ENCODE data around the gene ACVR2A. TPM values are rescaled to one million over a fixed set of nuclear protein-coding genes. Genes with fewer than 3 reads are reported as not detected.

ACVR2A gene
- total RNA-seq, 1 donor from 2014 or later: 22.6 TPM

DNA sequence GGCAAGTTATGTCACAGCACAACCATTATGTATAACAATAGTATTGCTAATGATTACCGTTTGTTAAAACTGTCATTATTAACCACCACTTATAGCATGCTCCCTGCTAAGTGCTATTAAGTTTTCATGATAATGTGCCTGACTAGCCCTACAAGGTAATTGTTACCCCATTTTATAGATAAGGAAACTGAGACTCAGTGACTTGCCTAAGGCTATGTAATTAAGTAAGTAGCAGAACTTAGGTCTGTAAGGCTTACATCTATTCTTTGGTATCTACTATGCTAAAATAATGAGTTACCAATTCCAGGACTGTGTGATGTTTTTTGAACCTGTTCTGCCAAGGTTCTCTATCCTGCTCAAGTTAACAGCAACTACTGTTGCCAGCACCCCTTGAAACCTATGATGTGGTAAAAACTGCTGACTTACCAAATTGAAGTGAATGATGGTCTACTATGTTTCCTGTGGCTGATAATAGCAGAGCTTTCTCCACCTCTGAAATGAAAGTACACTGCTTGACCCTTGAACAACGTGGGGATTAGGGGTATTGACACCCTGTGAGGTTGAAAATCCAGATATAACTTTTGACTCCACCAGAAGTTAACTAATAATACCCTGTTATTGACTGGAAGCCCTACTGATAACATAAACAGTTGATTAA, 18.2 kb downstream of the ACVR2A start:
- H3K27ac ChIP-seq (ENCODE audit: low read depth, low read length): no peak overlapping the region
- no peak for FAIRE-seq
- H3K9me3 Mint-ChIP-seq (ENCODE audit: unreplicated experiment): no peaks in the 10 kb centered on the region
- no peaks in the 10 kb centered on the region for H3K36me3 ChIP-seq (ENCODE audit: insufficient read depth, low read length)
- H4K20me1 ChIP-seq (ENCODE audit: insufficient read depth, low read length): peaks cover 77% of the 10 kb centered on the region
- H3K27me3 ChIP-seq (ENCODE audit: insufficient read depth, low read length): no peaks in the 10 kb centered on the region
- no peaks in the 10 kb centered on the region for H3K4me1 ChIP-seq (ENCODE audit: insufficient read depth, low read length)
- no peaks in the 10 kb centered on the region for H3K36me3 Mint-ChIP-seq (ENCODE audit: low read depth, unreplicated experiment)
- no peak overlapping the region for H3K4me3 ChIP-seq (ENCODE audit: insufficient read depth, low read depth, low read length)
- DNase-seq (ENCODE audit: low read depth): peak; percentile 6
- no peaks in the 10 kb centered on the region for H3K27me3 Mint-ChIP-seq (ENCODE audit: low read depth, unreplicated experiment)
- no peak overlapping the region for H3K4me2 ChIP-seq (ENCODE audit: low read length)
- H2AFZ ChIP-seq (ENCODE audit: low read depth, low read length): no peak overlapping the region
- no peak overlapping the region for H3K4me3 Mint-ChIP-seq (ENCODE audit: unreplicated experiment)
- TF ChIP-seq, protein P1, sequence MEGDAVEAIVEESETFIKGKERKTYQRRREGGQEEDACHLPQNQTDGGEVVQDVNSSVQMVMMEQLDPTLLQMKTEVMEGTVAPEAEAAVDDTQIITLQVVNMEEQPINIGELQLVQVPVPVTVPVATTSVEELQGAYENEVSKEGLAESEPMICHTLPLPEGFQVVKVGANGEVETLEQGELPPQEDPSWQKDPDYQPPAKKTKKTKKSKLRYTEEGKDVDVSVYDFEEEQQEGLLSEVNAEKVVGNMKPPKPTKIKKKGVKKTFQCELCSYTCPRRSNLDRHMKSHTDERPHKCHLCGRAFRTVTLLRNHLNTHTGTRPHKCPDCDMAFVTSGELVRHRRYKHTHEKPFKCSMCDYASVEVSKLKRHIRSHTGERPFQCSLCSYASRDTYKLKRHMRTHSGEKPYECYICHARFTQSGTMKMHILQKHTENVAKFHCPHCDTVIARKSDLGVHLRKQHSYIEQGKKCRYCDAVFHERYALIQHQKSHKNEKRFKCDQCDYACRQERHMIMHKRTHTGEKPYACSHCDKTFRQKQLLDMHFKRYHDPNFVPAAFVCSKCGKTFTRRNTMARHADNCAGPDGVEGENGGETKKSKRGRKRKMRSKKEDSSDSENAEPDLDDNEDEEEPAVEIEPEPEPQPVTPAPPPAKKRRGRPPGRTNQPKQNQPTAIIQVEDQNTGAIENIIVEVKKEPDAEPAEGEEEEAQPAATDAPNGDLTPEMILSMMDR (IDR thresholded peaks at IDR 0.05; ENCODE audit: insufficient read depth, low read depth, low read length): no peak
- no peak for TF ChIP-seq EZH2 (IDR thresholded peaks at IDR 0.05; ENCODE audit: insufficient read depth, low read length)
- H3K4me1 Mint-ChIP-seq (ENCODE audit: low read depth, unreplicated experiment): peaks cover 29% of the 10 kb centered on the region
- no peak overlapping the region for H3K9ac ChIP-seq (ENCODE audit: low read length)
- peaks cover 97% of the 10 kb centered on the region for H3K79me2 ChIP-seq (ENCODE audit: insufficient read depth, low read length)
- no peaks in the 10 kb centered on the region for H3K9me3 ChIP-seq (ENCODE audit: insufficient read depth, low read depth, low read length)
- H3K27ac Mint-ChIP-seq (ENCODE audit: unreplicated experiment): no peak overlapping the region

DNA sequence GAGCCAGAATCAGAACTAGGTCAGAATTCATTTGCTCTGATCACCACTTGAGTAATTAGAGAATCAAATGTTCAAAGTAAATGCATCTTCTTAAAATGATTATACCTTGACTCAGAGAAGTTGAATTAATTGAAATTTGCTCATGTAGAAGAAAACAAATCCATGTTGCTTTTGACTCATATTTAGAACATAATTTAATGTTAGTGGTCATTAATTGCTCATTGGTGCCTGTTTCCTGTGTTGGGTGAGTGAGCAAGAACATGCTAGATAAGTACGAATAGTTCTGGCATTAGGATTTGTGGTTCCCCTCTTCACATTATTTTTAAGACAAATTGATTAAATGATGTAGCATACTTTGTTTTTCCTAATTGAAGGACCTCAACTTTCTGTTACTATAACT, 19.0 kb downstream of the ACVR2A start:
- Histone ChIP-seq H3K79me2 (ENCODE audit: insufficient read depth, low read length) (peaks cover 96% of the 10 kb centered on the region), H3K27ac (ENCODE audit: low read depth, low read length) (no peak overlapping the region), H2AFZ (ENCODE audit: low read depth, low read length) (no peak overlapping the region), H3K9ac (ENCODE audit: low read length) (no peak overlapping the region), H3K4me1 (ENCODE audit: insufficient read depth, low read length) (no peaks in the 10 kb centered on the region), H4K20me1 (ENCODE audit: insufficient read depth, low read length) (peaks cover 68% of the 10 kb centered on the region), H3K4me2 (ENCODE audit: low read length) (no peak overlapping the region), H3K36me3 (ENCODE audit: insufficient read depth, low read length) (no peaks in the 10 kb centered on the region), H3K9me3 (ENCODE audit: insufficient read depth, low read depth, low read length) (no peaks in the 10 kb centered on the region), H3K27me3 (ENCODE audit: insufficient read depth, low read length) (no peaks in the 10 kb centered on the region), H3K4me3 (ENCODE audit: insufficient read depth, low read depth, low read length) (no peak overlapping the region)
- no peaks in the 10 kb centered on the region for H3K36me3 Mint-ChIP-seq (ENCODE audit: low read depth, unreplicated experiment)
- FAIRE-seq (no peak), DNase-seq (ENCODE audit: low read depth) (peak; percentile 78)
- H3K4me3 Mint-ChIP-seq (ENCODE audit: unreplicated experiment): no peak overlapping the region
- no peaks in the 10 kb centered on the region for H3K27me3 Mint-ChIP-seq (ENCODE audit: low read depth, unreplicated experiment)
- H3K27ac Mint-ChIP-seq (ENCODE audit: unreplicated experiment): no peak overlapping the region
- TF ChIP-seq, protein P1 (IDR thresholded peaks at IDR 0.05; ENCODE audit: insufficient read depth, low read depth, low read length): no peak
- no peak for TF ChIP-seq EZH2 (IDR thresholded peaks at IDR 0.05; ENCODE audit: insufficient read depth, low read length)
- H3K9me3 Mint-ChIP-seq (ENCODE audit: unreplicated experiment): no peaks in the 10 kb centered on the region
- peaks cover 29% of the 10 kb centered on the region for H3K4me1 Mint-ChIP-seq (ENCODE audit: low read depth, unreplicated experiment)

DNA sequence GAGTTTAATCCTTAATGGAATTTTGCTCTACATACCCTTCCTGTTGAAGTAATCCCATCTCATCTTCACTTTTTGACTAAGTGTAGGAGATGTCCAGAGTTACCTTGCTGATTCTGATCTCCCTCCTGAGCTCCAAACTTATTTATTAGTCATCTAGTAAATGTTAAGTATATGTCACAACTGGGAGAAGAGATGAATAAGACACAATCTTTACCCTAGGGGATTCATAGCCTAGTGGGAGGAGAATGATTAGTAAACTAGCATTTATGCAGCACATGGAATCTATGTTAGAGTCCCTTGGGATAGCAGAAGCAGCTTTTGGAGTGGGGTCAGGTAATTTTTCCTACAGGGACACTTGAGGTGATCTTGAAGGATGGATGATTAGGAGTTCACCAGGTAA, 20.7 kb downstream of the ACVR2A start:
- Histone ChIP-seq H3K9ac (ENCODE audit: low read length) (no peak overlapping the region), H3K36me3 (ENCODE audit: insufficient read depth, low read length) (no peaks in the 10 kb centered on the region), H3K27me3 (ENCODE audit: insufficient read depth, low read length) (no peaks in the 10 kb centered on the region), H2AFZ (ENCODE audit: low read depth, low read length) (no peak overlapping the region), H3K4me1 (ENCODE audit: insufficient read depth, low read length) (no peaks in the 10 kb centered on the region), H3K4me3 (ENCODE audit: insufficient read depth, low read depth, low read length) (no peak overlapping the region), H3K9me3 (ENCODE audit: insufficient read depth, low read depth, low read length) (no peaks in the 10 kb centered on the region), H3K27ac (ENCODE audit: low read depth, low read length) (no peak overlapping the region), H4K20me1 (ENCODE audit: insufficient read depth, low read length) (peaks cover 61% of the 10 kb centered on the region), H3K79me2 (ENCODE audit: insufficient read depth, low read length) (peaks cover 97% of the 10 kb centered on the region), H3K4me2 (ENCODE audit: low read length) (no peak overlapping the region)
- DNase-seq (ENCODE audit: low read depth) (no peak), FAIRE-seq (no peak)
- no peak overlapping the region for H3K4me3 Mint-ChIP-seq (ENCODE audit: unreplicated experiment)
- H3K27ac Mint-ChIP-seq (ENCODE audit: unreplicated experiment): no peak overlapping the region
- H3K36me3 Mint-ChIP-seq (ENCODE audit: low read depth, unreplicated experiment): no peaks in the 10 kb centered on the region
- no peaks in the 10 kb centered on the region for H3K9me3 Mint-ChIP-seq (ENCODE audit: unreplicated experiment)
- TF ChIP-seq, protein P1 (IDR thresholded peaks at IDR 0.05; ENCODE audit: insufficient read depth, low read depth, low read length): no peak
- TF ChIP-seq EZH2 (IDR thresholded peaks at IDR 0.05; ENCODE audit: insufficient read depth, low read length): no peak
- H3K4me1 Mint-ChIP-seq (ENCODE audit: low read depth, unreplicated experiment): peaks cover 16% of the 10 kb centered on the region
- no peaks in the 10 kb centered on the region for H3K27me3 Mint-ChIP-seq (ENCODE audit: low read depth, unreplicated experiment)

Measured in astrocyte (in vitro differentiated cells and primary cell).